GM18502 (cell line): ENCODE measurements around the gene SUB1.
A peak's percentile ranks its signal among the peaks of the same experiment; 100 is the strongest.

ENCODE experiments used
- ATAC-seq: cut with Tn5 transposase; IDR thresholded peaks from one replicate; pipeline ENCODE4 v1.9.1; 2021; ENCODE audit warnings: mild to moderate bottlenecking; ENCODE audit not compliant: unreplicated experiment, poor library complexity

Gene SUB1

GRCh38 chr5:32563614-32564013, 21.7 kb upstream of the SUB1 start:
- no peak for ATAC-seq

- ATAC-seq, result peak; percentile 51
Measured at GRCh38 chr5:32565145-32565544, 20.2 kb upstream of the SUB1 start.

- no peak for ATAC-seq
Measured at GRCh38 chr5:32566319-32567111, 18.8 kb upstream of the SUB1 start.

GRCh38 chr5:32571128-32571527, 14.2 kb upstream of the SUB1 start:
- no peak for ATAC-seq

- peak; percentile 94 for ATAC-seq
Measured at GRCh38 chr5:32572778-32573480, 12.4 kb upstream of the SUB1 start.

- ATAC-seq, result peak; percentile 16
Measured at GRCh38 chr5:32573481-32573854, 11.9 kb upstream of the SUB1 start.

GRCh38 chr5:32574540-32575175, 10.7 kb upstream of the SUB1 start:
- ATAC-seq, result no peak

GRCh38 chr5:32578363-32578762, 7.0 kb upstream of the SUB1 start:
- no peak for ATAC-seq

GRCh38 chr5:32578764-32579163, 6.6 kb upstream of the SUB1 start:
- ATAC-seq, result no peak

GRCh38 chr5:32581010-32581785, 4.2 kb upstream of the SUB1 start:
- no peak for ATAC-seq

- ATAC-seq, result peak; percentile 76
Measured at GRCh38 chr5:32583582-32584232, 1.6 kb upstream of the SUB1 start.

GRCh38 chr5:32584646-32585045, 711 bp upstream of the SUB1 start:
- ATAC-seq, result no peak

GRCh38 chr5:32585122-32585445, 273 bp upstream of the SUB1 start:
- no peak for ATAC-seq

GRCh38 chr5:32586276-32586599, 881 bp downstream of the SUB1 start:
- no peak for ATAC-seq

GRCh38 chr5:32587067-32587551, 1.8 kb downstream of the SUB1 start:
- no peak for ATAC-seq

- peak; percentile 25 for ATAC-seq
Measured at GRCh38 chr5:32589416-32589815, 4.1 kb downstream of the SUB1 start.

GRCh38 chr5:32589942-32590869, 4.8 kb downstream of the SUB1 start:
- no peak for ATAC-seq

- no peak for ATAC-seq
Measured at GRCh38 chr5:32595118-32595517, 9.8 kb downstream of the SUB1 start.

- no peak for ATAC-seq
Measured at GRCh38 chr5:32597041-32597629, 11.8 kb downstream of the SUB1 start.
